Tibial nerve (tissue), 4 donors: ENCODE data around the gene EXTL1. TPM values are rescaled to one million over a fixed set of nuclear protein-coding genes. Genes with fewer than 3 reads are reported as not detected.

Experiments
- DNase-seq, 2 donors: peaks; one replicate each; pipeline ENCODE4 v3.0.0-alpha.2; 2019; ENCODE audit warnings: low spot score in 2 of 2
- H3K27ac ChIP-seq, 4 donors: fragments of 200-600 bp; sonication (generic) in 3 of 4; one replicate each; pipeline ENCODE4 v1.5.1; 2017 to 2019; ENCODE audit warnings: mild to moderate bottlenecking in 1 of 4
- H3K27me3 ChIP-seq, 2 donors: fragments of 200-600 bp; sonication (generic) in 1 of 2; one replicate each; pipeline versions ENCODE4 v1.5.1 to v1.6.0; 2017 to 2019
- H3K36me3 ChIP-seq, 3 donors: fragments of 200-600 bp; sonication (generic); one replicate each; pipeline ENCODE4 v1.5.1; 2018 to 2019
- H3K4me1 ChIP-seq, 4 donors: fragments of 200-600 bp; sonication (generic) in 3 of 4; one replicate each; pipeline ENCODE4 v1.5.1; 2017 to 2019
- H3K4me3 ChIP-seq, 4 donors: fragments of 200-600 bp; sonication (generic) in 3 of 4; one replicate each; pipeline ENCODE4 v1.5.1; 2017 to 2019; ENCODE audit warnings: mild to moderate bottlenecking in 1 of 4, moderate library complexity in 1 of 4
- H3K9me3 ChIP-seq, 4 donors: fragments of 200-600 bp; sonication (generic) in 3 of 4; one replicate each; pipeline ENCODE4 v1.5.1; 2017 to 2019
- EP300 ChIP-seq, 2 donors: sonication (generic); formaldehyde crosslinking; IDR thresholded peaks; one replicate each; pipeline ENCODE4 v1.6.1; 2017; ENCODE audit warnings: antibody characterized with exemption in 2 of 2, mild to moderate bottlenecking in 1 of 2
- POLR2A ChIP-seq, 2 donors: fragments of 450-650 bp; IDR thresholded peaks; one replicate each; pipeline ENCODE4 v1.6.1; 2017; ENCODE audit warnings: antibody characterized with exemption in 2 of 2, mild to moderate bottlenecking in 2 of 2, moderate library complexity in 2 of 2
- WGBS, 2 donors: methylation state at CpG; one replicate each; pipeline ENCODE4 v1.1.5; 2018; 5-methylcytosine and 5-hydroxymethylcytosine counted together
- total RNA-seq, 4 donors: library from RNA; depleted of rRNA; stranded (reverse); fragments of >200 nt; gene quantifications; one replicate each; pipeline ENCODE4 v1.1.0, GENCODE V29; 2016
- TF ChIP-seq, protein P1 (sequence below), 5 experiments: fragments of 200-600 bp in 3 of 5; fragments of 450-650 bp in 2 of 5; sonication (generic) in 3 of 5; IDR thresholded peaks; one replicate each; pipeline ENCODE4 v1.5.1; 2016 to 2019; ENCODE audit warnings: antibody characterized with exemption in 5 of 5, mild to moderate bottlenecking in 3 of 5, moderate library complexity in 2 of 5

The EXTL1 gene
- total RNA-seq, 4 donors from 2014 or later: 30.6 to 44.3 (median 34.6) TPM

DNA sequence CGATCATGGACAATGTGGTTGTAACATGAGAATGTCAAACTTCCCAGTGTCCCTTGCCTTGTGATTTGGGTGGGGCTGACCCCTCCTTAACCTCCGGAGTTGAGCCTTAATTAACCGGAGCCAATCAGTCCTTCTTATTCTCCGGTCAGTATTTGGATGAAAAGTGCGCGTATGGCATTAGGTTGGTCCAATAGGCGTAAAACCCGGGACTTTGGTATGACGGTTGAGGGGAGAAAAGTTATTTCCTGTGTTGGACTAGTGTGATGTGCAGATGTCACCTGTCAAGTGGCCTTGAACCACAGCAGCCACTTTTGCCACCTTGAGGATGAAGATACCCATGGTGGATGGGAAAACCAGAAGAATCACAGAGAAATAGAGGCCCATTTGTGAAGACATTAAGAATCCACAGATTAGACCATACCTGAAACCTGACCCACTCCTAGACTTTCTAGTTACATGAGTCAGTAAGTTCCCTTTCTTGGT, 28.8 kb upstream of the EXTL1 start:
- no peak for DNase-seq
- H3K27ac ChIP-seq: no peak overlapping the region
- TF ChIP-seq, protein P1, sequence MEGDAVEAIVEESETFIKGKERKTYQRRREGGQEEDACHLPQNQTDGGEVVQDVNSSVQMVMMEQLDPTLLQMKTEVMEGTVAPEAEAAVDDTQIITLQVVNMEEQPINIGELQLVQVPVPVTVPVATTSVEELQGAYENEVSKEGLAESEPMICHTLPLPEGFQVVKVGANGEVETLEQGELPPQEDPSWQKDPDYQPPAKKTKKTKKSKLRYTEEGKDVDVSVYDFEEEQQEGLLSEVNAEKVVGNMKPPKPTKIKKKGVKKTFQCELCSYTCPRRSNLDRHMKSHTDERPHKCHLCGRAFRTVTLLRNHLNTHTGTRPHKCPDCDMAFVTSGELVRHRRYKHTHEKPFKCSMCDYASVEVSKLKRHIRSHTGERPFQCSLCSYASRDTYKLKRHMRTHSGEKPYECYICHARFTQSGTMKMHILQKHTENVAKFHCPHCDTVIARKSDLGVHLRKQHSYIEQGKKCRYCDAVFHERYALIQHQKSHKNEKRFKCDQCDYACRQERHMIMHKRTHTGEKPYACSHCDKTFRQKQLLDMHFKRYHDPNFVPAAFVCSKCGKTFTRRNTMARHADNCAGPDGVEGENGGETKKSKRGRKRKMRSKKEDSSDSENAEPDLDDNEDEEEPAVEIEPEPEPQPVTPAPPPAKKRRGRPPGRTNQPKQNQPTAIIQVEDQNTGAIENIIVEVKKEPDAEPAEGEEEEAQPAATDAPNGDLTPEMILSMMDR (IDR thresholded peaks at IDR 0.05): no peak
- TF ChIP-seq EP300 (IDR thresholded peaks at IDR 0.05) (no peak), POLR2A (IDR thresholded peaks at IDR 0.05) (no peak)
- WGBS, 2 donors: 92 to 93% methylated on average over 9 of the region's 9 CpGs
- H3K9me3 ChIP-seq: no peaks in the 10 kb centered on the region
- no peak overlapping the region for H3K4me3 ChIP-seq
- peaks cover 0 to 21% (median 12%) of the 10 kb centered on the region in 4 donors for H3K4me1 ChIP-seq
- H3K36me3 ChIP-seq: peaks cover 0 to 28% (median under 1%) of the 10 kb centered on the region in 3 donors
- no peaks in the 10 kb centered on the region for H3K27me3 ChIP-seq

DNA sequence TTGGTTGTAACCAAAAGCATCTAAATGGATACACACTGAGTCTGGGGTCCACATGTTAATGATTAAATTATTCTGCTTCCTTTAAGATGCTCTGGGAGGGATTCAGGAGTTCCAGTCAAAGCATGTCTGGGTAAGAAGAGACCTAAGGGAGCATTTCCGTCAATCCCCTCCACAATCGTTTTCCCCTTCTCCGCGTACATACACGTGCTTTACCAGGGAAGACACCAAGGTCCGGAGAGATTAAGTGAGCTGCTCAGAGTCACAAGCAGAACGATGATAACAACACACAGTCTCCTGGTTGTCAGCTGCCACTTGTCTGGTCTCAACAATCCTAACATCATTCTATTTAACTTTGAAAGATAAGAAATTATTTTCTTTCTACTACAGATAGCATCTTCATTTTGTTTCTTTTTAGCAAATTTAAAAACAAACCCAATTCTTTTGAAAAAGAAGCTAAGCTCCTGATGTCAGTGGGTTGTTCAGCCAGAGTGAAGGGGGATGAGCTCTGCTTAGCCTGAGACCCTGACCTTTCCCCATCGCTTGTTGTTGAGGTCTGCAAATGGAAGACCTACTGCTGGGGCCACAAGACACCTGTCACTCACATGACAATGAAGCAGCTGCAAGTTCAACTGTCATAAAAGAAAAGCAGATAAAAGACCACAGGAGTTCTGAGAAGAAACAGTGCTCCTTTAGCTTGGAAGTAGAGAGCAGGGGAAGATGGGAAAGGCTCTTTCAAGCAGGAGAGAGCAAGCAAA, 28.2 kb upstream of the EXTL1 start:
- Histone ChIP-seq H3K27ac (no peak overlapping the region), H3K27me3 (no peaks in the 10 kb centered on the region), H3K36me3 (peaks cover 0 to 21% (median 0%) of the 10 kb centered on the region in 3 donors), H3K9me3 (no peaks in the 10 kb centered on the region), H3K4me3 (no peak overlapping the region), H3K4me1 (peaks cover 0 to 22% (median 12%) of the 10 kb centered on the region in 4 donors)
- TF ChIP-seq POLR2A (IDR thresholded peaks at IDR 0.05): no peak
- no peak for TF ChIP-seq EP300 (IDR thresholded peaks at IDR 0.05)
- TF ChIP-seq, protein P1 (IDR thresholded peaks at IDR 0.05): no peak
- WGBS, 2 donors: 85 to 86% methylated on average over 8 of the region's 8 CpGs
- DNase-seq: no peak

DNA sequence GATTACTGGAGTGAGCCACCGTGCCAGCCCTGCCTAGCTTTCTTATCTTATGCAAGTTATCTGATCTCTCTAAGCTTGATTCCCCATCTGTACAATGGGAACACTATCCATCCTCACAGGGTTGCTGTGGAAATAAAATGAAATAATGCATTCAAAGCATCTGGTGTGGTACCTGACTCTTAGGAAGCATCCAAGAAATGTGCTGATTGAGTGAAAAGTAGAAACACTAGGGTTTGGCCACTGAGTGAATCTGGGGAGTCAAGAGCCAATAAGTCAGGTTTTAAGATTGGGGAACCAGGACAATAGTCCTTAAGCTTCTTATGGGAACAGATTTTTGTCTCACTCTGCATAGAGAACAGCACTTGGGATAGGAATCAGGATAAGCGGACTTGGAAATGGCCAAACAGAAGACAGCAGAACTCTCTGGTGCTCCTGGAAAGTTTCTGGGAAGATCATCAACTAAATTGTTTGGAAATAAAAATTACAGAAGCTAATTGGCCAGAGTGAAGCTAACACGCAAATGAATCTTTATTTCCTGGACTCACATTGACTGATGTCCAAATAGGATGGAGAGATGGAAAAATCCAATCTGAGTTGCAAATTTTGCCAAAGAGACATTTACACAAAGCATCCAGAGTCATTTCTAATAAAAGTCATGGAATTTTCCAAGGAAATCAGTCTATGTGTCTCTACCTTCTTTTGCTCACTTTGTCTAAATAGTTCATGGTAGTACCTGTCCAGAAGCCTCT, 27.0 kb upstream of the EXTL1 start:
- no peak overlapping the region for H3K27ac ChIP-seq
- H3K4me1 ChIP-seq: peaks cover 0 to 28% (median 15%) of the 10 kb centered on the region in 4 donors
- H3K27me3 ChIP-seq: no peaks in the 10 kb centered on the region
- H3K4me3 ChIP-seq: no peak overlapping the region
- DNase-seq: no peak
- WGBS, 2 donors: 89 to 91% methylated on average over 3 of the region's 3 CpGs
- TF ChIP-seq, protein P1 (IDR thresholded peaks at IDR 0.05): no peak
- TF ChIP-seq POLR2A (IDR thresholded peaks at IDR 0.05) (no peak), EP300 (IDR thresholded peaks at IDR 0.05) (no peak)
- peaks cover 0 to 12% (median 0%) of the 10 kb centered on the region in 3 donors for H3K36me3 ChIP-seq
- H3K9me3 ChIP-seq: no peaks in the 10 kb centered on the region

GRCh38 chr1:25996966-25997827, 24.4 kb upstream of the EXTL1 start:
- peak in 1 of 2 donors; percentile 70 for DNase-seq
- Histone ChIP-seq H3K4me1 (peaks cover 0 to 26% (median 15%) of the 10 kb centered on the region in 4 donors), H3K27ac (peak overlapping the region; percentile 34 to 92 (median 84)), H3K27me3 (no peaks in the 10 kb centered on the region), H3K4me3 (peak overlapping the region; percentile 40 to 62 (median 54)), H3K9me3 (no peaks in the 10 kb centered on the region), H3K36me3 (no peaks in the 10 kb centered on the region)
- TF ChIP-seq, protein P1 (IDR thresholded peaks at IDR 0.05): no peak
- TF ChIP-seq EP300 (IDR thresholded peaks at IDR 0.05): peak in 1 of 2 donors; percentile 71
- 3 to 5% methylated on average over 13 of the region's 13 CpGs for WGBS, 2 donors
